Measurements from ENCODE around the gene AGPAT3.
"Not testable (repeated sequence)": the region's sequence is repeated elsewhere in the genome, so short reads cannot be mapped to it uniquely, and the experiment has no call there.

AGPAT3 gene

DNA sequence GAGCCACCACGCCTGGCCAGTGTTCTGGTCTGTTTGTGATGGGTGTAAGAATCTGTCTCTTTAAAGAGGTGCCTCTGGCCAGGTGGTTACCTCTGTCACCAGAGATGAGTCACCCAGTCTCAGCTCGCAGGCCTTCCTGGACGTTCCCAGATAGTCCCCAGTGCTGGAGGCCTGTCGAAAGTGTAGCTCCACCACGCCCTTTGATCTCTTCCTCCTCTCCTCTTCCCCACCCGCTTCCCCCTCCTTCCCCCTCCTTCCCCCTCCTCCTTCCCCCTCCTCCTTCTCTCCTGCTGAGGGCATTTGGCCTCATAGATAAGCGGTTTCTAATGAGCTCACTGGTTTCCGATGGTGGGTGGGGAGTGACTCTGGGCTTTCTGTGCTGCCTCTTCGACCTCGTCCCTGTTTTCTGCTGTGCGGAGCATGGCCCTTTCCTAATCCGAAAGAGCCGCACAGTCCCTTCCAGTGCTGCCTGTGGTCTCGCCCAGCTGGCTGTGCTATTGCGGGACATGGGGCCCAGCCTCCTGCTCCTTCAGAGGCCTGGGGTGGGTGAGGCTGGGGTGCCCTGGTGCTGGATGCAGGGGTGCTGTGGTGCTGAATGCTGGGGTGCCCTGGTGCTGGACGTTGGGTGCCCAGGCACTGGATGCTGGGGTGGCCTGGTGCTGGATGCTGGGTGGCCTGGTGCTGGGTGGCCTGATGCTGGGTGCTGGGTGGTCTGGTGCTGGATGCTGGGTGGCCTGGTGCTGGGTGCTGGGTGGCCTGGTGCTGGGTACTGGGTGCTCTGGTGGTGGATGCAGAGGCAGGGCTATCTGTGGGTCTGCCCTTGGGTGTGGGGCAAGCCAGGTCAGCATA, 19.2 kb downstream of the AGPAT3 start:
- DNase-seq (ENCODE audit: low spot score), result no peak

GRCh38 chr21:43884861-43885417, 19.9 kb downstream of the AGPAT3 start:
- no peak for DNase-seq (ENCODE audit: low spot score)

- no peak for DNase-seq (ENCODE audit: low spot score)
Observed at GRCh38 chr21:43885721-43886120, 20.7 kb downstream of the AGPAT3 start.

DNA sequence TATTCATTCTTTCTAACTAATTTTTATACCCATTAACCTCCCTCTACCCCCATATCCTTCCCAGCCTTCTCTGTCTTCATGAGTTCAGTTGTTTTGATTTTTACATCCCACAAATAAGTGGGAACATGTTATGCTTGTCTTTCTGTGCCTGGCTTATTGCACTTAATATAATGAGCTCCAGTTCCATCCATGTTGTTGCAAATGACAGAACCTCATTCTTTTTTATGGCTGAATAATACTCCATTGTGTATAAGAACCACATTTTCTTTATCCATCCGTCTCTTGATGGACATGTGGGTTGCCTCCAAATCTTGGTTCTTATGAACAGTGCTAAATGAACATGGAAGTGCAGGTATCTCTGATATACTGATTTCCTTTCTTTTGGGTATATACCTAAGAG, 21.5 kb downstream of the AGPAT3 start:
- DNase-seq (ENCODE audit: low spot score), result no peak

DNA sequence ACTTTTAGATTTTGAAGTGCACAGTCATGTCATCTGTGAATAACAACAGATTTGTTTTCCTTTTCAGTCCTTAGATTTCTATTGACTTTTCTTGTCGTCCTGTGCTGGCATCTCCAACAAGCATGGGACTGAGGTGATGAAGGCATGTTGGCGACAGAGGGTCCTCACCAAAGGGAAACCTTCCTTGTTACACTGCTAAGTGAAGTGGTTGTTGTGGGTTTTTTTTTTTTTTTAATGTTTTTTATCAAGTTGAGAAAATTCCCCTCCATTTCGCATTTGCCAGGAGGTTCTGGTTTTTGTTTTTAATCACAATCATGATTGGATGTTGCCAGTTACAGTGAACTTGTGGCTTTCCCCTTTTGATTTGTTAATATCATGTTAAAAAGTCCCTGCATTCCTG, 24.0 kb downstream of the AGPAT3 start:
- DNase-seq (ENCODE audit: low spot score), result no peak

DNA sequence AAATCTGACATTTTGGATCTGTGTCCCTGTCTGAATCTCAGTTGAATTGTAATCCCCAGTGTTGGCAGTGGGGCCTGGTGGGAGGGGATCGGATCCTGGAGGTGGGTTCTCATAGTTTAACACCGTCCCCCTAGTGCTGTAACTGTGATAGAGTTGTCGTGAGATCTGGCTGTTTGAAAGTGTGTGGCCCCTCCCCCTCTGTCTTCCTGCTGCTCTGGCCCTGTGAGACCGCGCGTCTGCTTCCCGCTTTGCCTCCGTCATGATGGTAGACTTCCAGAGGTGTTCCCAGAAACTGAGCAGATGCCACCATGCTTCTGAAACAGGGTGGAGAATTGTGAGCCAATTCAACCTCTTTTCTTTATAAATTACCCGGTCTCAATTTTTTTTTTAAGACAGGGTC, 25.0 kb downstream of the AGPAT3 start:
- no peak for DNase-seq (ENCODE audit: low spot score)

DNA sequence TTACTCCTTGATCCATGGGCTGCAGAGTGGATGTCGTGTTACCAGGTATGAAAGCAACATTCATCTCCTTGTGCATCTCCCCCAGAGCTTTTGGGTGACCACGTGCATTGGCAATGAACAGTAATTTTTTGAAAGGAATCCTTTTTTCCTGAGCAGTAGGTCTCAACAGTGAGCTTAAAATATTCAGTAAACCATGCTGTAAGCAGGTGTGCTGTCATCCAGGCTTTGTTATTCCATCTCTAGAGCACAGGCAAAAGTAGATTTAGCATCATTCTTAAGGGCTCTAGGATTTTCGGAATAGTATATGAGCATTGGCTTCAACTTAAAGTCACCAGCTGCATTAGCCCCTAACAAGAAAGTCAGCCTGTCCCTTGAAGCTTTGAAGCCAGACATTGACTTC, 27.3 kb downstream of the AGPAT3 start:
- no peak for DNase-seq (ENCODE audit: low spot score)

- no peak for DNase-seq (ENCODE audit: low spot score)
Observed at GRCh38 chr21:43892984-43893535, 28.0 kb downstream of the AGPAT3 start.

GRCh38 chr21:43893536-43894205, 28.6 kb downstream of the AGPAT3 start:
- DNase-seq (ENCODE audit: low spot score), result no peak

- no peak for DNase-seq (ENCODE audit: low spot score)
Observed at GRCh38 chr21:43894206-43894577, 29.2 kb downstream of the AGPAT3 start.

DNA sequence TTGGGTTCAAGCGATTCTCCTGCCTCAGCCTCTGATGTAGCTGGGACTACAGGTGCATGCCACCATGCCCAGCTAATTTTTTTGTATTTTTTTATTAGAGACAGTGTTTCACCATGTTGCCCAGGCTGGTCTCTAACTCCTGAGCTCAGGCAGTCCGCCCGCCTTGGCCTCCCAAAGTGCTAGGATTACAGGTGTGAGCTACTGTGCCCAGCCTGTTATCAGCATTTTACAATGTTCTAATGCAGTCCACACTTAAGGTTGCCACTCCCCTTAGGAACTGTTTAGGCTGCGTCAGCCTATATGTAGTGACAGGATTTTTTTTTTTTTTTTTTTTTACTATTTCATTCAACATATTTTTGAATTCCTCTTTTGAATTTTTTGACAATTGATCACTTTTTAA, 30.2 kb downstream of the AGPAT3 start:
- DNase-seq (ENCODE audit: low spot score), result no peak

GRCh38 chr21:43896696-43897299, 31.8 kb downstream of the AGPAT3 start:
- not testable (repeated sequence) for DNase-seq (ENCODE audit: low spot score)

- peak; percentile 47 for DNase-seq (ENCODE audit: low spot score)
Observed at GRCh38 chr21:43899307-43900077, 34.5 kb downstream of the AGPAT3 start.

DNA sequence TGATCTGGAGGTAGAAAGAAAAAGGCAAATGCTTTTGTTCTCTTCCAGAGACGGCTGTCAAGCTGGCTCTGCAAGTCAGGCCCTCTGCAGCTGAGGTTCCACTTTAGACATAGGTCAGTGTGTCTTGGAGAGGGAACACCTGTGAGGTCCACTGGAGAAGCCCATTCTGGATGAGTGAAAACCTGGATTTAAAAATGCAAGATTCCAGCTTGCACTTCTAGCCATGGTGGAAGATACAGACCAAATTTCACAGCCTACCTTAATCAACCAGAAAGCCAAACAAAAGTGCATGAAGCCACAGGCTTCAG, 35.0 kb downstream of the AGPAT3 start:
- DNase-seq (ENCODE audit: low spot score), result no peak

DNA sequence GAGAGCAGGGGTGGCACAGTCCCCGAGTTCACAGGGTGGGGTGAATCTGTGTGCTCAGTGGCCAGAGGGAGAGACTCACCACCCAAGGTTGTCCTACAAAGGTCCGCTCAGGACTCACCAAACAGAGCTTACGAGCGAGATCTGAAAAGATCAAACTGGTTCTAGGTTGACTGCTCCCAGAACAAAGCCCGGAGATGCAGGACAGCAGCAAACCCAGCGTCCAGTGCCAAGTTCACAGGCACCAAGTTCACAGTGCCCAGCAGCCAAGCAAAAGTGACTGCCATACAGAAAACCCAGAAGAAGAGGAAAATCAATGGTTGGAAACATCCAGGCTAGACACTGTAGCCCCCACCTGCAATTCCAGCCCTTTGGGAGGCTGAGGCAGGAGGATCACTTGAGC, 35.7 kb downstream of the AGPAT3 start:
- no peak for DNase-seq (ENCODE audit: low spot score)

DNA sequence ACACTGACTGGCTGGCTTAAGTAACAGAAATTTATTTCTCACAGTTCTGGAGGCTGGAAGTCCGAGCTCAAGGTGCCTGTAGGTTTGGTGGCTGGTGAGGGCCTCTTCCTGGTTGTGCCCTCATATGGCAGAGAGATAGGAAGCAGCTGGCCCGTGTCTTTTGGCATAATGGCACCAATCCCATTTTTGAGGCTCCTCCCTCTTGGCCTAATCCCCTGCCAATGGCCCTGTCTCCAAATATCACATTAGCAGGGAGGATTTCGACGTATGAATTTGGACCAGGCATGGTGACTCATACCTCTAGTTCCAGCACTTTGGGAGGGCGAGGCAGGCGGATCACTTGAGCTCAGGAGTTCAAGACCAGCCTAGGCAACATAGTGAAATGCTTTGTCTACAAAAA, 37.4 kb downstream of the AGPAT3 start:
- DNase-seq (ENCODE audit: low spot score), result no peak

- DNase-seq (ENCODE audit: low spot score), result no peak
Observed at GRCh38 chr21:43903451-43904091, 38.5 kb downstream of the AGPAT3 start.

DNA sequence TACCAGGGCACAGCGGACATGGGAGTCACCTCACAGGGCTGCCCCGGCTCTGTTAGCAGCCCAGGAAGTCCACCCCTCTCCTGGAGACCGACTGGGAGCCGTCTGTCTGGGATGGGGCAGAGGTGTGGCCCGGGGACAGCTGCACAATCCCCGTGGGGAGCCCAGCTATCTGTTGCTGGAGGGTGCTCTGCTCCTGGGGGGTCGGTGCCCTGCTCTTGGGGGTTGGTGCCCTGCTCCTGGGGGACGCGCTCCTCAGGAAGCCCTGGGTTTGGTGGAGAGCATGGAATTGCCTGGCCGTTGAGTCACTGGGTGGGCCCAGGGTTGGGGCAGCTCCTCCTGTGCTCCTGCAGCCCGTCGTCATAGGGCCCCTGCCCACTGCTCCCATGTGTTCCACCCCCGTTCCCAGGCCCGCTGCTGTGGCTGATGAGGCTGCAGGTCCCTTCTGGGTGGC, 39.3 kb downstream of the AGPAT3 start:
- no peak for DNase-seq (ENCODE audit: low spot score)

DNA sequence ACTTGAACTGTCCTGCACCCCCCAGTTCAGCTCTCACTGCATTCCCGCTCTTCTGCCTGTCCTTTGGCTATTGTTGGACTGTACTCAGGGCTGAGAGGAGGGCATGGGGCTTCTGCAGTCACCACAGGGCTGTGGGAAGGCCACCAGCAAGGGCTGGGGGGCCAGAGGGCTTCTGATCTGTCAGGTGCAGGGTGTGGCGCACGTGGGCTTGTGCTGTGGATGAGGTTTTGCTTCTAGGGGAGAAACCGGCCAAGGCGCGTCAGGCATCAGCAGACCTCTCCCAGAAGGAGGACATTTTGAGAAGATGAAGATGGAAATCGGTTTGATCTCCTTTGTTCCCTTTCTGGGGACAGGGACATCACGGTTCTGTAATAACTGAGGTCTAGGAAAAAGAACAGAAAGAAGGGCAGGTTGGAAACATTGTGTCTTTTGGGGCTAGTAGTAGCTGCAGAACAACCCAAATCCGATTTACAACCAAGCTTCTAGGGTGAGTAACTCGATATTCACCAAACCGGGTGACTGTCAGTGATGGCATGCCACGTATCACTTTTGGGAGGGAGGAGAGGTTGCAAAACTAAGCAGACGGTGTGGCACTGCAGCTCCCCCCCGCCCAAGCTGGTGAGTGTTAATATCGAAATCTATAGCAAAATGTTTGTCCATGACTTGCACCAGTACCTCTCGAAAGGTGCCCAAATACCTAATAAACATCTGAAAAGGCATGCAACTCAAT, 40.9 kb downstream of the AGPAT3 start:
- no peak for DNase-seq (ENCODE audit: low spot score)

DNA sequence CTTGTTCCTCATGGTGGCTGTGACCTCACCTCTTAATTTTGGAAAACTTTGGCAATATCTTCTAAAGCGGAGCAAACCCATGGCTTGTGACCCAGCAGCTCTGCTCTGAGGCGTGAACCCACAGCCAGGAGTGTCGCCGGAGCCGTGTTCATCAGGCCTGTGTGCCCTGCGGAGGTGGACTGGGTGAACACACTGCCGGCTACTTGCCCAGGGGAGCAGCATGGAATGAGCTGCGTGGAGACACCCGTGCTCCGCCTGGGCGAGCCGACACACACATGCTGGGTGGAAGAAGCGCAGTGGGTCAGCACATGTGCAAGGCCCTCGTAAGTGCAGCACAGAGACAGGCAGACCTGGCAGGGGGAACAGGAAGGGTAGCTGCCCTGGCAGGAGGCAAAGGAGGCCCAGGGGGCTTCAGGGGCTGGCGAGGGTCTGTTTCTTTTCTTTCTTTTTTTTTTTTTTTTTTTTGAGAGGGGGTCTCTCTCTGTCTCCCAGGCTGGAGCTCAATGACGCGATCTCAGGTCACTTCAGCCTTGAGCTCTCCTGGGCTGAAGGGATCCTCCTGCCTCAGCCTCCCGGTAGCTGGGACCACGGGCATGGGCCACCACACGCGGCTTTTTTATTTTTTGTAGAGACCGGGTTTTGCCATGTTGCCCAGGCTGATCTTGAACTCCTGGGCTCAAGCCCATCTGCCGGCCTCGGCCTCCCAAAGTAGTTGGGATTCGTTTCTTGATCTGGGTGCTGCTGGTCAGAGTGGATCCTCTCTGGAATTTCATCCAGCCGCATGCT, 41.8 kb downstream of the AGPAT3 start:
- DNase-seq (ENCODE audit: low spot score), result no peak
